GM10847 (cell line): Measurements from ENCODE around the gene MAD2L2.

ENCODE experiments used
- POLR2A ChIP-seq: IDR thresholded peaks from 2 replicates; pipeline ENCODE4 v1.6.1; 2011; ENCODE audit not compliant: insufficient read length; ENCODE audit errors: extremely low read depth

Gene MAD2L2

GRCh38 chr1:11674488-11674887, 6.5 kb downstream of the MAD2L2 start:
- TF ChIP-seq POLR2A = no peak

- TF ChIP-seq POLR2A = no peak
Observed at GRCh38 chr1:11673089-11673769, 7.7 kb downstream of the MAD2L2 start.

GRCh38 chr1:11671544-11672286, 9.2 kb downstream of the MAD2L2 start:
- no peak for TF ChIP-seq POLR2A

- no peak for TF ChIP-seq POLR2A
Observed at GRCh38 chr1:11671205-11671543, 9.8 kb downstream of the MAD2L2 start.

GRCh38 chr1:11670747-11671146, 10.2 kb downstream of the MAD2L2 start:
- TF ChIP-seq POLR2A = no peak

GRCh38 chr1:11668516-11668915, 12.4 kb downstream of the MAD2L2 start:
- no peak for TF ChIP-seq POLR2A

- no peak for TF ChIP-seq POLR2A
Observed at GRCh38 chr1:11664336-11665065, 16.4 kb downstream of the MAD2L2 start.

GRCh38 chr1:11661103-11661502, 19.8 kb downstream of the MAD2L2 start:
- TF ChIP-seq POLR2A = no peak

- TF ChIP-seq POLR2A = no peak
Observed at GRCh38 chr1:11659748-11660147, 21.2 kb downstream of the MAD2L2 start.

GRCh38 chr1:11658542-11658941, 22.4 kb downstream of the MAD2L2 start:
- no peak for TF ChIP-seq POLR2A

GRCh38 chr1:11657654-11658053, 23.3 kb downstream of the MAD2L2 start:
- TF ChIP-seq POLR2A = no peak

- no peak for TF ChIP-seq POLR2A
Observed at GRCh38 chr1:11654939-11655808, 25.8 kb downstream of the MAD2L2 start.

- TF ChIP-seq POLR2A = no peak
Observed at GRCh38 chr1:11654137-11654938, 26.6 kb downstream of the MAD2L2 start, which contains the start of the genes FBXO2 and FBXO44. Gene FBXO2 (minus strand): TSS chr1:11654429. CDS start chr1:11654340, 89 bp downstream. Gene FBXO44 (plus strand): TSS chr1:11654877. CDS start chr1:11655836, 959 bp downstream.

GRCh38 chr1:11653861-11654136, 27.1 kb downstream of the MAD2L2 start:
- TF ChIP-seq POLR2A = no peak
